ENCODE measurements around the gene RPUSD1. TPM values are rescaled to one million over a fixed set of nuclear protein-coding genes. Genes with fewer than 3 reads are reported as not detected.

The RPUSD1 gene
- polyA plus RNA-seq, 1 donor (not counting 4 experiments of a cell fraction or from before 2014, with no cell fraction given): 11.9 TPM

DNA sequence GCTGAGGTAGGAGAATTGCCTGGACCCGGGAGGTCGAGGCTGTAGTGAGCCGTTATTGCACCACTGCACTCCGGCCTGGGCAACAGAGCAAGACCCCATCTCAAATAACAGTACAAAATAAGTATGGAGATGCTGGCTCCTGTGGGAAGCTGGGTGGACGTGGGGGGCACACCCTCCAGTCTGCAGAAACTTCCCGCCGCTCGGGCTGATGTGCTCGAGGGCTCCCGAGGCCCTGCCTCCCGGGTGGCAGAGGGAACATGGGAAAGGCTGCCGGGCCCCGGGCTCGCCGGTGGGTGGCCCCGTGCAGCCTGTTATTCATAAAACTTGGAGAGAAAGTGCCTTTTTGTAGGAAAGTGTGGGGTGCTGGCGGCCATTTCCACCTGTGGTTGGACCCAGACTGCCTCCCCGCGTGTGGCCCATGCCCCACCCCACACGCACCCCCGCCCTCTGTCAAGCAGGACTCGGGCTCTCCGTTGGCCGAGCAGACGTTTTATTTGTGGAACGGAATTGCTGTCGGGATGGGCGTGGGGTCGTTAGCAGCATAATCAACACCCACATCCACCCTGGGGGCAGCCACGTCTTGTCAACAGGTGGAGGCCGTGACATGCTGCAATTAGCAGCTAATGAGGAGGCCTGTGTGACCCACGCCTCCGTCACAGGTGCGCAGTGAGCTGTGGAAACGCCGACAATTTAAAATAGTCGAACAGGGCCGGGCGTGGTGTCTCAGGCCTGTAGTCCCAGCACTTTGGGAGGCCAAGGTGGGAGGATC lies 40.0 kb downstream of the RPUSD1 start:
- Histone ChIP-seq H3K4me3 (ENCODE audit: control insufficient read depth in 2 of 3, extremely low read depth in 1 of 3, insufficient read depth in 2 of 3, low read depth in 1 of 3, low read length in 3 of 3) (no peak overlapping the region), H3K4me2 (ENCODE audit: control insufficient read depth, extremely low read depth, insufficient read depth, low read depth, low read length) (no peak overlapping the region), H3K9ac (ENCODE audit: control insufficient read depth, extremely low read depth, insufficient read depth, low read length) (no peak overlapping the region), H4K20me1 (ENCODE audit: control insufficient read depth, extremely low read depth, insufficient read depth, low read length) (no peaks in the 10 kb centered on the region), H3K27me3 (ENCODE audit: control insufficient read depth, extremely low read depth, insufficient read depth, low read length) (peaks cover 9% of the 10 kb centered on the region), H3K79me2 (ENCODE audit: control insufficient read depth, insufficient read depth, low read length) (no peaks in the 10 kb centered on the region), H3K9me1 (ENCODE audit: control insufficient read depth, extremely low read depth, insufficient read depth, low read length) (no peaks in the 10 kb centered on the region), H3K27ac (ENCODE audit: control insufficient read depth, insufficient read depth, low read length) (no peak overlapping the region), H3K36me3 (ENCODE audit: control insufficient read depth in 2 of 2, extremely low read depth in 1 of 2, insufficient read depth in 2 of 2, low read length in 2 of 2) (no peaks in the 10 kb centered on the region), H3K4me1 (ENCODE audit: control insufficient read depth, extremely low read depth, insufficient read depth, low read length) (no peaks in the 10 kb centered on the region), H2AFZ (ENCODE audit: control insufficient read depth, low read length) (no peak overlapping the region), H3K9me3 (ENCODE audit: control insufficient read depth, low read depth, low read length) (no peaks in the 10 kb centered on the region)
- DNase-seq (ENCODE audit: low read depth, low spot score) (no peak), FAIRE-seq (no peak)
- dilution Hi-C loops (cut with MboI; ENCODE audit: extremely low pct_ligation_motif_present, low sequenced_read_pairs): no loop called here
- TF ChIP-seq, protein P1, sequence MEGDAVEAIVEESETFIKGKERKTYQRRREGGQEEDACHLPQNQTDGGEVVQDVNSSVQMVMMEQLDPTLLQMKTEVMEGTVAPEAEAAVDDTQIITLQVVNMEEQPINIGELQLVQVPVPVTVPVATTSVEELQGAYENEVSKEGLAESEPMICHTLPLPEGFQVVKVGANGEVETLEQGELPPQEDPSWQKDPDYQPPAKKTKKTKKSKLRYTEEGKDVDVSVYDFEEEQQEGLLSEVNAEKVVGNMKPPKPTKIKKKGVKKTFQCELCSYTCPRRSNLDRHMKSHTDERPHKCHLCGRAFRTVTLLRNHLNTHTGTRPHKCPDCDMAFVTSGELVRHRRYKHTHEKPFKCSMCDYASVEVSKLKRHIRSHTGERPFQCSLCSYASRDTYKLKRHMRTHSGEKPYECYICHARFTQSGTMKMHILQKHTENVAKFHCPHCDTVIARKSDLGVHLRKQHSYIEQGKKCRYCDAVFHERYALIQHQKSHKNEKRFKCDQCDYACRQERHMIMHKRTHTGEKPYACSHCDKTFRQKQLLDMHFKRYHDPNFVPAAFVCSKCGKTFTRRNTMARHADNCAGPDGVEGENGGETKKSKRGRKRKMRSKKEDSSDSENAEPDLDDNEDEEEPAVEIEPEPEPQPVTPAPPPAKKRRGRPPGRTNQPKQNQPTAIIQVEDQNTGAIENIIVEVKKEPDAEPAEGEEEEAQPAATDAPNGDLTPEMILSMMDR (optimal IDR thresholded peaks at IDR 0.05 in 1 of 3, IDR thresholded peaks at IDR 0.05 in 1 of 3, conservative IDR thresholded peaks at IDR 0.05 in 1 of 3; ENCODE audit: extremely low read depth in 1 of 3, insufficient read depth in 2 of 3, low read length in 3 of 3): no peak
- TF ChIP-seq EZH2 (IDR thresholded peaks at IDR 0.05; ENCODE audit: low read length): no peak

DNA sequence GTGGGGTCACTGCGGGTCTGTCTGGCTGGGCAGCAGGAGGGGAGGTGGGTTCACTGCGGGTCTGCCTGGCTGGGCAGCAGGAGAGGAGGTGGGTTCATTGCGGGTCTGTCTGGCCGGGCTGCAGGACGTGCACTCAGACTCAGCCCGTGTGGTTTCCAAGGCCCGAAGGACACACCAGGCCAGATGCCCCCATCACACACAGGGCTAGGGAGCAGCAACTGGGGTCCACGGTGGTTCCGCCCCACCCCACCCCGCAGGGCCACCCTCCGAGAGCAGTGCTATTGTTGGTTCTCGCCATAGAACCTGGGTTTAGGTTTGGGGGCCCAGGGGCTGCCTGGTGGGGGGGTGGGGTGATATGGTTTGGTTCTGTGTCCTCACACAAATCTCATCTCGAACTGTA lies 41.5 kb downstream of the RPUSD1 start:
- TF ChIP-seq, protein P1 (optimal IDR thresholded peaks at IDR 0.05 in 1 of 3, IDR thresholded peaks at IDR 0.05 in 1 of 3, conservative IDR thresholded peaks at IDR 0.05 in 1 of 3; ENCODE audit: extremely low read depth in 1 of 3, insufficient read depth in 2 of 3, low read length in 3 of 3): no peak
- no peak for TF ChIP-seq EZH2 (IDR thresholded peaks at IDR 0.05; ENCODE audit: low read length)
- Histone ChIP-seq H3K27me3 (ENCODE audit: control insufficient read depth, extremely low read depth, insufficient read depth, low read length) (peaks cover under 1% of the 10 kb centered on the region), H4K20me1 (ENCODE audit: control insufficient read depth, extremely low read depth, insufficient read depth, low read length) (no peaks in the 10 kb centered on the region), H3K4me1 (ENCODE audit: control insufficient read depth, extremely low read depth, insufficient read depth, low read length) (no peaks in the 10 kb centered on the region), H3K9me3 (ENCODE audit: control insufficient read depth, low read depth, low read length) (no peaks in the 10 kb centered on the region), H3K27ac (ENCODE audit: control insufficient read depth, insufficient read depth, low read length) (no peak overlapping the region), H3K79me2 (ENCODE audit: control insufficient read depth, insufficient read depth, low read length) (no peaks in the 10 kb centered on the region), H3K4me2 (ENCODE audit: control insufficient read depth, extremely low read depth, insufficient read depth, low read depth, low read length) (no peak overlapping the region), H3K9ac (ENCODE audit: control insufficient read depth, extremely low read depth, insufficient read depth, low read length) (no peak overlapping the region), H3K9me1 (ENCODE audit: control insufficient read depth, extremely low read depth, insufficient read depth, low read length) (no peaks in the 10 kb centered on the region), H2AFZ (ENCODE audit: control insufficient read depth, low read length) (no peak overlapping the region), H3K36me3 (ENCODE audit: control insufficient read depth in 2 of 2, extremely low read depth in 1 of 2, insufficient read depth in 2 of 2, low read length in 2 of 2) (no peaks in the 10 kb centered on the region), H3K4me3 (ENCODE audit: control insufficient read depth in 2 of 3, extremely low read depth in 1 of 3, insufficient read depth in 2 of 3, low read depth in 1 of 3, low read length in 3 of 3) (no peak overlapping the region)
- FAIRE-seq: no peak
- DNase-seq (ENCODE audit: low read depth, low spot score): no peak
- dilution Hi-C loops (cut with MboI; ENCODE audit: extremely low pct_ligation_motif_present, low sequenced_read_pairs): no loop called here

Measured in keratinocyte (primary cell).